ENCODE results near the gene CDK15.

- TF ChIP-seq POLR2A (IDR thresholded peaks at IDR 0.05) (no peak), POLR2AphosphoS5 (IDR thresholded peaks at IDR 0.05) (no peak)
- TF ChIP-seq, protein P1, sequence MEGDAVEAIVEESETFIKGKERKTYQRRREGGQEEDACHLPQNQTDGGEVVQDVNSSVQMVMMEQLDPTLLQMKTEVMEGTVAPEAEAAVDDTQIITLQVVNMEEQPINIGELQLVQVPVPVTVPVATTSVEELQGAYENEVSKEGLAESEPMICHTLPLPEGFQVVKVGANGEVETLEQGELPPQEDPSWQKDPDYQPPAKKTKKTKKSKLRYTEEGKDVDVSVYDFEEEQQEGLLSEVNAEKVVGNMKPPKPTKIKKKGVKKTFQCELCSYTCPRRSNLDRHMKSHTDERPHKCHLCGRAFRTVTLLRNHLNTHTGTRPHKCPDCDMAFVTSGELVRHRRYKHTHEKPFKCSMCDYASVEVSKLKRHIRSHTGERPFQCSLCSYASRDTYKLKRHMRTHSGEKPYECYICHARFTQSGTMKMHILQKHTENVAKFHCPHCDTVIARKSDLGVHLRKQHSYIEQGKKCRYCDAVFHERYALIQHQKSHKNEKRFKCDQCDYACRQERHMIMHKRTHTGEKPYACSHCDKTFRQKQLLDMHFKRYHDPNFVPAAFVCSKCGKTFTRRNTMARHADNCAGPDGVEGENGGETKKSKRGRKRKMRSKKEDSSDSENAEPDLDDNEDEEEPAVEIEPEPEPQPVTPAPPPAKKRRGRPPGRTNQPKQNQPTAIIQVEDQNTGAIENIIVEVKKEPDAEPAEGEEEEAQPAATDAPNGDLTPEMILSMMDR (IDR thresholded peaks at IDR 0.05), result no peak
Observed at GRCh38 chr2:201930043-201930442, 123.7 kb downstream of the CDK15 start.
